WTC11 (cell line): ENCODE measurements around the gene RPL37A. TPM values are rescaled to one million over a fixed set of nuclear protein-coding genes. Genes with fewer than 3 reads are reported as not detected.

Source experiments
- ATAC-seq: fragments of 200-7000 bp; cut with Tn5 transposase; 2 replicates; pipeline ENCODE4 v1.10.0; 2021; ENCODE audit warnings: mild to moderate bottlenecking, moderate library complexity
- CTCF ChIA-PET: fragments of 300-600 bp; sonication (Branson Sonifier 250); formaldehyde crosslinking; loops from one replicate; lab custom pipeline; 2021; ENCODE audit warnings: antibody characterized with exemption; lab: Charles Lee
- POLR2A ChIA-PET: fragments of 350-600 bp; sonication (Branson Sonifier 250); formaldehyde crosslinking; loops from one replicate; lab custom pipeline; 2021; ENCODE audit warnings: antibody characterized with exemption; lab: Charles Lee
- DNase-seq: peaks from one replicate; pipeline ENCODE4 v3.0.0; 2021; ENCODE audit warnings: low spot score
- H3K27ac Mint-ChIP-seq: 2 replicates; pipeline ENCODE4 v1.8.0; 2021; ENCODE audit warnings: mixed read lengths
- H3K27me3 Mint-ChIP-seq: 2 replicates; pipeline ENCODE4 v1.8.0; 2021; ENCODE audit warnings: low read depth, mild to moderate bottlenecking, moderate library complexity, mixed read lengths
- H3K36me3 Mint-ChIP-seq: 2 replicates; pipeline ENCODE4 v1.8.0; 2021; ENCODE audit warnings: mixed read lengths
- H3K4me1 Mint-ChIP-seq: 2 replicates; pipeline ENCODE4 v1.8.0; 2022; ENCODE audit warnings: mixed read lengths
- H3K4me3 Mint-ChIP-seq: 2 replicates; pipeline ENCODE4 v1.8.0; 2021; ENCODE audit warnings: mild to moderate bottlenecking, moderate library complexity, mixed read lengths
- H3K9me3 Mint-ChIP-seq: 2 replicates; pipeline ENCODE4 v1.8.0; 2021; ENCODE audit warnings: mixed read lengths
- CREB1 ChIP-seq: sonication (generic); formaldehyde crosslinking; IDR thresholded peaks from 2 replicates; pipeline ENCODE4 v1.8.0; 2023; ENCODE audit warnings: mild to moderate bottlenecking, missing genetic modification reagents
- CREM ChIP-seq: sonication (generic); formaldehyde crosslinking; IDR thresholded peaks from 2 replicates; pipeline ENCODE4 v1.8.1; 2022; ENCODE audit warnings: mild to moderate bottlenecking, missing genetic modification reagents, moderate library complexity
- ETV6 ChIP-seq: sonication (generic); formaldehyde crosslinking; IDR thresholded peaks from 2 replicates; pipeline ENCODE4 v1.8.1; 2022; ENCODE audit warnings: mild to moderate bottlenecking, missing genetic modification reagents
- FOXJ3 ChIP-seq: sonication (generic); formaldehyde crosslinking; IDR thresholded peaks from 2 replicates; pipeline ENCODE4 v1.9.0; 2021; ENCODE audit warnings: missing genetic modification reagents, mild to moderate bottlenecking, borderline replicate concordance
- GABPB1 ChIP-seq: sonication (generic); formaldehyde crosslinking; IDR thresholded peaks from 2 replicates; pipeline ENCODE4 v1.8.1; 2023; ENCODE audit warnings: mild to moderate bottlenecking, missing genetic modification reagents
- NFATC4 ChIP-seq: fragments of 250-450 bp; sonication (Bioruptor Pico); IDR thresholded peaks from 2 replicates; pipeline ENCODE4 v1.9.0; 2021; ENCODE audit warnings: mild to moderate bottlenecking
- NFE2L1 ChIP-seq: sonication (generic); formaldehyde crosslinking; IDR thresholded peaks from 2 replicates; pipeline ENCODE4 v1.8.1; 2023; ENCODE audit warnings: missing genetic modification reagents
- NR1H2 ChIP-seq: sonication (generic); formaldehyde crosslinking; IDR thresholded peaks from 2 replicates; pipeline ENCODE4 v1.9.0; 2021; ENCODE audit warnings: mild to moderate bottlenecking, moderate library complexity, missing genetic modification reagents
- PRDM15 ChIP-seq: sonication (generic); formaldehyde crosslinking; IDR thresholded peaks from 2 replicates; pipeline ENCODE4 v1.8.0; 2022; ENCODE audit warnings: missing genetic modification reagents
- RELA ChIP-seq: sonication (generic); formaldehyde crosslinking; IDR thresholded peaks from 2 replicates; pipeline ENCODE4 v1.8.1; 2022; ENCODE audit warnings: missing genetic modification reagents, mild to moderate bottlenecking, borderline replicate concordance
- RORB ChIP-seq: fragments of 250-450 bp; sonication (Bioruptor Pico); IDR thresholded peaks from 2 replicates; pipeline ENCODE4 v1.9.0; 2021; ENCODE audit warnings: mild to moderate bottlenecking
- SMAD3 ChIP-seq: sonication (generic); formaldehyde crosslinking; IDR thresholded peaks from 2 replicates; pipeline ENCODE4 v1.8.0; 2022; ENCODE audit warnings: missing genetic modification reagents, mild to moderate bottlenecking, borderline replicate concordance
- TCF7 ChIP-seq: sonication (generic); formaldehyde crosslinking; IDR thresholded peaks from 2 replicates; pipeline ENCODE4 v1.8.0; 2022; ENCODE audit warnings: mild to moderate bottlenecking, low read depth, missing genetic modification reagents, moderate library complexity
- TP53 ChIP-seq: sonication (generic); formaldehyde crosslinking; IDR thresholded peaks from 2 replicates; pipeline ENCODE4 v1.8.1; 2023; ENCODE audit warnings: mild to moderate bottlenecking, missing genetic modification reagents
- ZBTB21 ChIP-seq: sonication (generic); formaldehyde crosslinking; IDR thresholded peaks from 2 replicates; pipeline ENCODE4 v1.8.1; 2023; ENCODE audit warnings: mild to moderate bottlenecking, missing genetic modification reagents, borderline replicate concordance
- ZNF263 ChIP-seq: sonication (generic); formaldehyde crosslinking; IDR thresholded peaks from 2 replicates; pipeline ENCODE4 v1.8.1; 2022; ENCODE audit warnings: low read depth, mild to moderate bottlenecking, moderate library complexity, missing genetic modification reagents
- ZNF416 ChIP-seq: fragments of 250-450 bp; sonication (Bioruptor Pico); IDR thresholded peaks from 2 replicates; pipeline ENCODE4 v1.9.0; 2021; ENCODE audit warnings: mild to moderate bottlenecking, inconsistent platforms
- ZNF423 ChIP-seq: fragments of 250-450 bp; sonication (Bioruptor Pico); IDR thresholded peaks from 2 replicates; pipeline ENCODE4 v2.1.2; 2022; ENCODE audit warnings: mild to moderate bottlenecking, moderate library complexity
- total RNA-seq: library from RNA; stranded (reverse); gene quantifications from 3 replicates; pipeline ENCODE4 v1.2.3, GENCODE V29; 2021
- TF ChIP-seq, protein P1 (sequence below): sonication (generic); formaldehyde crosslinking; IDR thresholded peaks from 2 replicates; pipeline ENCODE4 v1.8.0; 2022; ENCODE audit warnings: mild to moderate bottlenecking, missing genetic modification reagents
- TF ChIP-seq, protein P2 (sequence below): sonication (generic); formaldehyde crosslinking; IDR thresholded peaks from 2 replicates; pipeline ENCODE4 v1.8.0; 2022; ENCODE audit warnings: mild to moderate bottlenecking, missing genetic modification reagents
- TF ChIP-seq, protein P3 (sequence below): sonication (generic); formaldehyde crosslinking; IDR thresholded peaks from 2 replicates; pipeline ENCODE4 v1.8.1; 2022; ENCODE audit warnings: mild to moderate bottlenecking, missing genetic modification reagents, moderate library complexity, borderline replicate concordance
- TF ChIP-seq, protein P4 (sequence below): sonication (generic); formaldehyde crosslinking; IDR thresholded peaks from 2 replicates; pipeline ENCODE4 v1.8.1; 2022; ENCODE audit warnings: low read depth, mild to moderate bottlenecking, moderate library complexity, missing genetic modification reagents, borderline replicate concordance
- TF ChIP-seq, protein P5 (sequence below): sonication (generic); formaldehyde crosslinking; IDR thresholded peaks from 2 replicates; pipeline ENCODE4 v1.8.0; 2023; ENCODE audit warnings: missing genetic modification reagents

RPL37A gene
- total RNA-seq, 1 experiment from 2014 or later = 3,135 TPM

DNA sequence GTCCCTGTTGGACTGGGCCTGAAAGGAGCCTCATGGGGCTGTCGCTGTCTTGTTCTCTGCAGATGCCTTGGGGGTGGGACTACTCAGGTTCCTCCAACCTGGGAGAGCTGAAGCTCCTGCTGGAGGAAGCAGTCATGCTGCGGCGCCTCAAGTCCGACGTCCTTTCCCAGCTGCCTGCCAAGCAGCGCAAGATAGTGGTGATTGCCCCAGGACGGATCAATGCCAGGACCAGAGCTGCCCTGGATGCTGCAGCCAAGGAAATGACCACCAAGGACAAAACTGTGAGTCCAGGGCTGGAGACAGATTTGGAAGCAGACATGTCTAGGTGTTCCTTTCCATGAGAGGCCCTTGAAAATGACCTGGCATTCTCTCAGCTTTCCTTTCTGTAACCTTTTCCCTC, 47.9 kb upstream of the RPL37A start:
- peaks cover 31% of the 10 kb centered on the region for H3K9me3 Mint-ChIP-seq
- H3K27ac Mint-ChIP-seq = no peak overlapping the region
- DNase-seq = no peak
- ATAC-seq = no peak
- H3K4me3 Mint-ChIP-seq = no peak overlapping the region
- POLR2A ChIA-PET = no interaction called here
- no peak for TF ChIP-seq SMAD3 (CRISPR knock-in tag)
- no peak for TF ChIP-seq NFATC4
- TF ChIP-seq, all 79 proteins: peak for 0
- peaks cover 6% of the 10 kb centered on the region for H3K4me1 Mint-ChIP-seq
- H3K27me3 Mint-ChIP-seq = no peaks in the 10 kb centered on the region
- CTCF ChIA-PET = no interaction called here
- peaks cover 91% of the 10 kb centered on the region for H3K36me3 Mint-ChIP-seq

GRCh38 chr2:216453955-216454614, 44.6 kb upstream of the RPL37A start:
- TF ChIP-seq TCF7 (no peak), ETV6 (CRISPR knock-in tag) (no peak), PRDM15 (CRISPR knock-in tag) (no peak), FOXJ3 (CRISPR knock-in tag) (no peak), TP53 (CRISPR knock-in tag) (no peak), GABPB1 (no peak), CREB1 (no peak), ZNF423 (CRISPR knock-in tag) (no peak), ZNF263 (CRISPR knock-in tag) (no peak), CREM (no peak), NFE2L1 (no peak)
- TF ChIP-seq, protein P1, sequence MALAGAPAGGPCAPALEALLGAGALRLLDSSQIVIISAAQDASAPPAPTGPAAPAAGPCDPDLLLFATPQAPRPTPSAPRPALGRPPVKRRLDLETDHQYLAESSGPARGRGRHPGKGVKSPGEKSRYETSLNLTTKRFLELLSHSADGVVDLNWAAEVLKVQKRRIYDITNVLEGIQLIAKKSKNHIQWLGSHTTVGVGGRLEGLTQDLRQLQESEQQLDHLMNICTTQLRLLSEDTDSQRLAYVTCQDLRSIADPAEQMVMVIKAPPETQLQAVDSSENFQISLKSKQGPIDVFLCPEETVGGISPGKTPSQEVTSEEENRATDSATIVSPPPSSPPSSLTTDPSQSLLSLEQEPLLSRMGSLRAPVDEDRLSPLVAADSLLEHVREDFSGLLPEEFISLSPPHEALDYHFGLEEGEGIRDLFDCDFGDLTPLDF (CRISPR knock-in tag) = no peak
- TF ChIP-seq, protein P2, sequence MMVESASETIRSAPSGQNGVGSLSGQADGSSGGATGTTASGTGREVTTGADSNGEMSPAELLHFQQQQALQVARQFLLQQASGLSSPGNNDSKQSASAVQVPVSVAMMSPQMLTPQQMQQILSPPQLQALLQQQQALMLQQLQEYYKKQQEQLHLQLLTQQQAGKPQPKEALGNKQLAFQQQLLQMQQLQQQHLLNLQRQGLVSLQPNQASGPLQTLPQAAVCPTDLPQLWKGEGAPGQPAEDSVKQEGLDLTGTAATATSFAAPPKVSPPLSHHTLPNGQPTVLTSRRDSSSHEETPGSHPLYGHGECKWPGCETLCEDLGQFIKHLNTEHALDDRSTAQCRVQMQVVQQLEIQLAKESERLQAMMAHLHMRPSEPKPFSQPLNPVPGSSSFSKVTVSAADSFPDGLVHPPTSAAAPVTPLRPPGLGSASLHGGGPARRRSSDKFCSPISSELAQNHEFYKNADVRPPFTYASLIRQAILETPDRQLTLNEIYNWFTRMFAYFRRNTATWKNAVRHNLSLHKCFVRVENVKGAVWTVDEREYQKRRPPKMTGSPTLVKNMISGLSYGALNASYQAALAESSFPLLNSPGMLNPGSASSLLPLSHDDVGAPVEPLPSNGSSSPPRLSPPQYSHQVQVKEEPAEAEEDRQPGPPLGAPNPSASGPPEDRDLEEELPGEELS (CRISPR knock-in tag) = no peak
- Mint-ChIP-seq H3K36me3 (peaks cover 82% of the 10 kb centered on the region), H3K27ac (no peak overlapping the region), H3K4me3 (no peak overlapping the region), H3K4me1 (peaks cover 2% of the 10 kb centered on the region; the same call in 1 of the 2 replicates), H3K27me3 (no peaks in the 10 kb centered on the region), H3K9me3 (peaks cover 40% of the 10 kb centered on the region)
- ATAC-seq (no peak), DNase-seq (no peak)
- CTCF ChIA-PET = no interaction called here
- POLR2A ChIA-PET = no interaction called here

DNA sequence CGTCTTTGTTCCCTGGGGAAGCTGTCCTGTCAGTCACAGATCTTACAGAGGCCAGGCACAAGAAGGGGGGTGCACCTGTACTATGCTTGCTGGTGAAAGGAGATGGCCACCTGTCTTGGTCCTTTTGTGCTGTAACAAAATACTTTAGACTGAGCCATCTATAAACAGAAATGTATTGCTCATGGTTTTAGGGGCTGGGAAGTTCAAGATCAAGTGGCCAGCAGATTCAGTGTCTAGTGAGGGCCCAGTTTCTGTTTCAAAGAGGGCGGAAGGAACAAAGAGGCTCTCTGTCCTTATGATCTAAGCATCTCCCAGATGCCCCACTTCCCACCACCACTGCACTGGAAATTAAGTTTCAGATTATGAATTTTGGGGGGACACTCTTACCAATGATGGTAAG, 35.5 kb upstream of the RPL37A start:
- no peak overlapping the region for H3K4me3 Mint-ChIP-seq
- ATAC-seq = no peak
- ChIA-PET CTCF (no interaction called here), POLR2A (no interaction called here)
- peaks cover 5% of the 10 kb centered on the region for H3K9me3 Mint-ChIP-seq
- H3K36me3 Mint-ChIP-seq = 0 out of 2 replicates have a peak, but pooled peaks cover 5% of the 10 kb centered on the region
- H3K4me1 Mint-ChIP-seq = no peaks in the 10 kb centered on the region
- H3K27ac Mint-ChIP-seq = no peak overlapping the region
- H3K27me3 Mint-ChIP-seq = no peaks in the 10 kb centered on the region
- DNase-seq = no peak
- TF ChIP-seq, protein P3, sequence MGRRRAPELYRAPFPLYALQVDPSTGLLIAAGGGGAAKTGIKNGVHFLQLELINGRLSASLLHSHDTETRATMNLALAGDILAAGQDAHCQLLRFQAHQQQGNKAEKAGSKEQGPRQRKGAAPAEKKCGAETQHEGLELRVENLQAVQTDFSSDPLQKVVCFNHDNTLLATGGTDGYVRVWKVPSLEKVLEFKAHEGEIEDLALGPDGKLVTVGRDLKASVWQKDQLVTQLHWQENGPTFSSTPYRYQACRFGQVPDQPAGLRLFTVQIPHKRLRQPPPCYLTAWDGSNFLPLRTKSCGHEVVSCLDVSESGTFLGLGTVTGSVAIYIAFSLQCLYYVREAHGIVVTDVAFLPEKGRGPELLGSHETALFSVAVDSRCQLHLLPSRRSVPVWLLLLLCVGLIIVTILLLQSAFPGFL (CRISPR knock-in tag) = no peak
- TF ChIP-seq RELA (no peak), ZBTB21 (CRISPR knock-in tag) (no peak), RORB (no peak), NR1H2 (CRISPR knock-in tag) (no peak), ZNF416 (no peak)
- TF ChIP-seq, protein P4, sequence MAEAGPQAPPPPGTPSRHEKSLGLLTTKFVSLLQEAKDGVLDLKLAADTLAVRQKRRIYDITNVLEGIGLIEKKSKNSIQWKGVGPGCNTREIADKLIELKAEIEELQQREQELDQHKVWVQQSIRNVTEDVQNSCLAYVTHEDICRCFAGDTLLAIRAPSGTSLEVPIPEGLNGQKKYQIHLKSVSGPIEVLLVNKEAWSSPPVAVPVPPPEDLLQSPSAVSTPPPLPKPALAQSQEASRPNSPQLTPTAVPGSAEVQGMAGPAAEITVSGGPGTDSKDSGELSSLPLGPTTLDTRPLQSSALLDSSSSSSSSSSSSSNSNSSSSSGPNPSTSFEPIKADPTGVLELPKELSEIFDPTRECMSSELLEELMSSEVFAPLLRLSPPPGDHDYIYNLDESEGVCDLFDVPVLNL (CRISPR knock-in tag) = no peak
- TF ChIP-seq, protein P1 (CRISPR knock-in tag) = no peak
- TF ChIP-seq, protein P5, sequence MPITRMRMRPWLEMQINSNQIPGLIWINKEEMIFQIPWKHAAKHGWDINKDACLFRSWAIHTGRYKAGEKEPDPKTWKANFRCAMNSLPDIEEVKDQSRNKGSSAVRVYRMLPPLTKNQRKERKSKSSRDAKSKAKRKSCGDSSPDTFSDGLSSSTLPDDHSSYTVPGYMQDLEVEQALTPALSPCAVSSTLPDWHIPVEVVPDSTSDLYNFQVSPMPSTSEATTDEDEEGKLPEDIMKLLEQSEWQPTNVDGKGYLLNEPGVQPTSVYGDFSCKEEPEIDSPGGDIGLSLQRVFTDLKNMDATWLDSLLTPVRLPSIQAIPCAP (CRISPR knock-in tag) = no peak
